K562 (cell line): ENCODE measurements around the gene FRMD1. TPM values are rescaled to one million over a fixed set of nuclear protein-coding genes. Genes with fewer than 3 reads are reported as not detected.

Source experiments
- ATAC-seq: fragments of 200-7000 bp; cut with Tn5 transposase; 3 replicates; pipeline ENCODE4 v1.9.1; 2020; ENCODE audit warnings: moderate library complexity
- BruUV-seq: library from RNA; stranded (reverse); fragments of 400-500 nt; replicated peaks from 2 replicates; lab custom pipeline; 2021; lab: Mats Ljungman, UMichigan
- CTCF ChIA-PET: fragments of 300-600 bp; formaldehyde crosslinking; extraction: SDS; loops from one replicate; lab custom pipeline; 2021; ENCODE audit warnings: low intra/inter-chr PET ratio; lab: Yijun Ruan, JAX
- POLR2A ChIA-PET: fragments of 300-600, 350-650 bp; sonication (Branson Sonifier 250); formaldehyde crosslinking; extraction: SDS; loops from one replicate; lab custom pipeline; 2021; ENCODE audit warnings: antibody characterized with exemption, inconsistent platforms; lab: Yijun Ruan, JAX
- DNase-seq, 4 experiments: peaks; one replicate each; pipeline versions ENCODE4 v3.0.0 to v3.0.0-alpha.2; 2011 to 2018; ENCODE audit warnings: low spot score in 3 of 4, mixed read lengths in 3 of 4; ENCODE audit errors: extremely low read depth in 1 of 4
- FAIRE-seq: peaks from 2 replicates; lab custom pipeline; 2011; peaks lifted over from hg19 to GRCh38; lab: Jason Lieb, UNC
- H2AFZ ChIP-seq: 2 replicates; pipeline ENCODE4 v1.6.0; 2011; ENCODE audit warnings: low read depth, low read length, control low read depth, inconsistent platforms
- H3K27ac ChIP-seq: fragments of 200-600 bp; 3 replicates; pipeline ENCODE4 v1.8.0; 2011; ENCODE audit warnings: low read depth, mild to moderate bottlenecking, control low read depth, inconsistent platforms, low read length, moderate library complexity, mixed read lengths; ENCODE audit errors: extremely low read depth
- H3K27me3 ChIP-seq, 2 experiments: fragments of 300-600 bp in 1 of 2; 2 replicates in 1 of 2; 3 replicates in 1 of 2; pipeline versions ENCODE4 v1.6.0 to v1.8.0; 2011; ENCODE audit warnings: inconsistent platforms in 2 of 2, low read length in 2 of 2, mild to moderate bottlenecking in 1 of 2, mixed read lengths in 1 of 2, moderate library complexity in 1 of 2; ENCODE audit not compliant: control insufficient read depth in 2 of 2, insufficient read depth in 2 of 2
- H3K36me3 ChIP-seq: fragments of 300-600 bp; 3 replicates; pipeline ENCODE4 v1.8.0; 2011; ENCODE audit warnings: mild to moderate bottlenecking, low read length, inconsistent platforms; ENCODE audit not compliant: control insufficient read depth, insufficient read depth
- H3K4me1 ChIP-seq, 2 experiments: fragments of 200-600 bp in 1 of 2; replicated peaks in 1 of 2; 2 replicates in 1 of 2; 3 replicates in 1 of 2; pipeline versions ENCODE4 v1.5.1 to v1.8.0; 2011; ENCODE audit warnings: inconsistent platforms in 2 of 2, low read length in 2 of 2, mild to moderate bottlenecking in 1 of 2, mixed read lengths in 1 of 2, moderate library complexity in 1 of 2; ENCODE audit not compliant: control insufficient read depth in 2 of 2, insufficient read depth in 2 of 2
- H3K4me2 ChIP-seq: 2 replicates; pipeline ENCODE4 v1.6.1; 2011; ENCODE audit warnings: low read length, control low read depth, inconsistent platforms, mixed read lengths; ENCODE audit not compliant: insufficient read depth
- H3K4me3 ChIP-seq: fragments of 200-600 bp; sonication (generic), shearing (Covaris generic); 2 replicates; pipeline ENCODE4 v1.5.1; 2016; ENCODE audit warnings: control low read depth, inconsistent platforms
- H3K79me2 ChIP-seq: fragments of 200-600 bp; 3 replicates; pipeline ENCODE4 v1.8.0; 2011; ENCODE audit warnings: low read length, inconsistent platforms; ENCODE audit not compliant: control insufficient read depth, insufficient read depth
- H3K9ac ChIP-seq, 2 experiments: 2 replicates each; pipeline versions ENCODE4 v1.6.0 to v1.6.1; 2011; ENCODE audit warnings: low read depth in 2 of 2, low read length in 2 of 2, control low read depth in 1 of 2, inconsistent platforms in 1 of 2, mild to moderate bottlenecking in 1 of 2, mixed read lengths in 1 of 2; ENCODE audit not compliant: insufficient read depth in 1 of 2
- H3K9me1 ChIP-seq: one replicate; pipeline ENCODE4 v1.6.0; 2011; ENCODE audit warnings: inconsistent platforms, mild to moderate bottlenecking, low read length, moderate library complexity; ENCODE audit not compliant: control insufficient read depth, insufficient read depth
- H3K9me3 ChIP-seq: replicated peaks from 2 replicates; pipeline ENCODE4 v1.5.1; 2011; ENCODE audit warnings: low read depth, low read length, inconsistent platforms; ENCODE audit not compliant: control insufficient read depth, insufficient read depth
- H4K20me1 ChIP-seq: replicated peaks from 2 replicates; pipeline ENCODE4 v1.6.1; 2011; ENCODE audit warnings: low read length, inconsistent platforms, mixed read lengths; ENCODE audit not compliant: control insufficient read depth, insufficient read depth
- BDP1 ChIP-seq: IDR thresholded peaks from 3 replicates; pipeline ENCODE4 v1.6.1; 2011; ENCODE audit not compliant: insufficient read length, insufficient read depth
- FOXA1 ChIP-seq: fragments of 450-650 bp; IDR thresholded peaks from 2 replicates; pipeline ENCODE4 v1.6.1; 2016; ENCODE audit warnings: mild to moderate bottlenecking, borderline replicate concordance
- ILF3 ChIP-seq: fragments of 450-650 bp; IDR thresholded peaks from 2 replicates; pipeline ENCODE4 v1.6.1; 2018; ENCODE audit warnings: antibody characterized with exemption, mild to moderate bottlenecking, moderate library complexity, borderline replicate concordance
- MBD1 ChIP-seq: fragments of 250-450 bp; sonication (Bioruptor Pico); IDR thresholded peaks from 2 replicates; pipeline ENCODE4 v1.8.0; 2022; ENCODE audit warnings: inconsistent platforms
- PYGO2 ChIP-seq: fragments of 450-650 bp; IDR thresholded peaks from 2 replicates; pipeline ENCODE4 v1.6.1; 2016; ENCODE audit warnings: mild to moderate bottlenecking, missing genetic modification characterization, moderate library complexity, missing compliant biosample characterization
- RBBP5 ChIP-seq: fragments of 200-600 bp; sonication (generic); IDR thresholded peaks from 2 replicates; pipeline ENCODE4 v1.6.1; 2012; ENCODE audit warnings: borderline replicate concordance, mild to moderate bottlenecking, low read length, control low read depth, inconsistent platforms; ENCODE audit not compliant: insufficient read depth, poor library complexity, severe bottlenecking
- SMARCA5 ChIP-seq: fragments of 450-650 bp; IDR thresholded peaks from 2 replicates; pipeline ENCODE4 v1.6.1; 2016
- THAP7 ChIP-seq: fragments of 250-450 bp; sonication (Bioruptor Pico); IDR thresholded peaks from 2 replicates; pipeline ENCODE4 v1.5.0; 2021
- WGBS: fragments of 100-300 bp; shearing (Covaris generic); methylation state at CpG from one replicate; pipeline ENCODE4 v1.1.6; 2016; ENCODE audit warnings: low coverage, mixed read lengths; ENCODE audit not compliant: insufficient coverage; ENCODE audit errors: missing lambda C conversion rate; 5-methylcytosine and 5-hydroxymethylcytosine counted together
- in situ Hi-C: fragments of 300-500 bp; cut with MboI; formaldehyde crosslinking; loops from 4 replicates; pipeline ENCODE4 v1.15.0; 2018; ENCODE audit warnings: inconsistent platforms, mixed read lengths
- intact Hi-C: fragments of 100-400 bp; cut with micrococcal nuclease; formaldehyde crosslinking; loops from 2 replicates; pipeline ENCODE4 v1.14.2; 2022
- polyA plus RNA-seq, 8 experiments: library from polyadenylated mRNA; depleted of rRNA in 4 of 8; stranded (reverse) in 5 of 8; unstranded in 3 of 8; fragments of >200 nt; fragmentation: Nextera tagmentation in 2 of 8; fragmentation: Illumina TruSeq in 1 of 8; extraction: Ambion mirVana in 2 of 8; extraction: Trizol in 1 of 8; gene quantifications; 2 replicates each; pipeline versions ENCODE4 v1.2.1 to v1.2.3, GENCODE V29; 2011 to 2014; ENCODE audit warnings: inconsistent platforms in 1 of 8, missing spikeins in 1 of 8
- total RNA-seq, 7 experiments: library from RNA; depleted of rRNA in 6 of 7; stranded (reverse); fragments of >200 nt in 6 of 7; fragmentation: Illumina TruSeq in 2 of 7; extraction: Trizol in 2 of 7; gene quantifications; 2 replicates each; pipeline versions ENCODE4 v1.2.1 to v1.2.3, GENCODE V29; 2011 to 2021; ENCODE audit warnings: low replicate concordance in 1 of 7

FRMD1 gene
- total and polyA plus RNA-seq, 9 of the 15 experiments (the other 6 are each of a cell fraction or from before 2014, with no cell fraction given) = 0.01 to 0.04 (median 0.01) TPM; not detected in 6

- TF ChIP-seq FOXA1 (no peak), BDP1 (no peak), MBD1 (no peak), RBBP5 (no peak), PYGO2 (tag) (no peak), ILF3 (no peak), THAP7 (CRISPR knock-in tag) (no peak), SMARCA5 (no peak)
- TF ChIP-seq, all 486 proteins: peak for 0
- CTCF ChIA-PET = no interaction called here
- intact Hi-C loops = no loop called here
Observed at GRCh38 chr6:168061269-168062210, 17.5 kb downstream of the FRMD1 start.

More at GRCh38 chr6:168061269-168062210, 17.5 kb downstream of the FRMD1 start:
- no peaks in the 10 kb centered on the region for H3K9me3 ChIP-seq
- H3K9ac ChIP-seq = no peak overlapping the region
- POLR2A ChIA-PET = interaction anchor here (0.9 kb wide), 1 partner anchor 10 kb away, joined by 3 read pairs; no protein-coding TSS in a partner anchor
- in situ Hi-C loops = no loop called here
- H3K4me3 ChIP-seq = no peak overlapping the region
- no peak for ATAC-seq
- H2AFZ ChIP-seq = no peak overlapping the region
- no peaks in the 10 kb centered on the region for H3K79me2 ChIP-seq
- no peaks in the 10 kb centered on the region for H3K9me1 ChIP-seq
- no peak overlapping the region for H3K4me2 ChIP-seq
- peaks cover 0 to 35% of the 10 kb centered on the region in 2 experiments; a peak in 1 of 5 replicates for H3K4me1 ChIP-seq
- no peaks in the 10 kb centered on the region for H3K36me3 ChIP-seq
- peaks cover 5% of the 10 kb centered on the region; the same call in 1 of the 2 replicates for H4K20me1 ChIP-seq
- DNase-seq = no peak
- H3K27me3 ChIP-seq = peaks cover 22 to 80% of the 10 kb centered on the region in 2 experiments
- 6% methylated on average over 23 of the region's 29 CpGs for WGBS
- BruUV-seq = no TSS peak
- H3K27ac ChIP-seq = no peak overlapping the region
- FAIRE-seq = no peak
